CD8-positive, alpha-beta memory T cell (primary cell): ENCODE measurements around the gene GPANK1. TPM values are rescaled to one million over a fixed set of nuclear protein-coding genes. Genes with fewer than 3 reads are reported as not detected.

Experiments used
- CTCF ChIA-PET: fragments of 350-600 bp; sonication (Branson Sonifier 250); formaldehyde crosslinking; loops from one replicate; lab custom pipeline; 2021; ENCODE audit warnings: antibody characterized with exemption; lab: Charles Lee
- POLR2A ChIA-PET: fragments of 350-600 bp; sonication (Branson Sonifier 250); formaldehyde crosslinking; loops from one replicate; lab custom pipeline; 2021; ENCODE audit warnings: antibody characterized with exemption; lab: Charles Lee
- DNase-seq, 5 donors: peaks; one replicate each; pipeline versions ENCODE4 v3.0.0 to v3.0.0-alpha.2; 2020 to 2022; ENCODE audit warnings: mixed read lengths in 1 of 5
- H3K27ac ChIP-seq: one replicate; pipeline ENCODE4 v1.7.0; 2013; ENCODE audit warnings: low read depth, mild to moderate bottlenecking, low read length, moderate library complexity
- H3K27me3 ChIP-seq: 2 replicates; pipeline ENCODE4 v1.7.0; 2013; ENCODE audit warnings: low read length, mild to moderate bottlenecking; ENCODE audit not compliant: insufficient read depth, poor library complexity, severe bottlenecking
- H3K36me3 ChIP-seq: 2 replicates; pipeline ENCODE4 v1.7.0; 2013; ENCODE audit warnings: mild to moderate bottlenecking, low read length, moderate library complexity; ENCODE audit not compliant: insufficient read depth
- H3K4me1 ChIP-seq: 2 replicates; pipeline ENCODE4 v1.7.0; 2013; ENCODE audit warnings: mild to moderate bottlenecking, low read length, moderate library complexity; ENCODE audit not compliant: insufficient read depth
- H3K4me3 ChIP-seq: 2 replicates; pipeline ENCODE4 v1.7.0; 2013; ENCODE audit warnings: mild to moderate bottlenecking, low read length
- H3K9me3 ChIP-seq: 2 replicates; pipeline ENCODE4 v1.7.0; 2013; ENCODE audit warnings: mild to moderate bottlenecking, low read length
- H3K27ac Mint-ChIP-seq, 8 donors: one replicate each; pipeline ENCODE4 v1.8.0; 2020 to 2021; ENCODE audit warnings: mixed read lengths in 8 of 8, mild to moderate bottlenecking in 6 of 8, inconsistent platforms in 3 of 8, moderate library complexity in 3 of 8
- H3K27me3 Mint-ChIP-seq, 2 donors: one replicate each; pipeline ENCODE4 v1.8.0; 2020 to 2021; ENCODE audit warnings: mixed read lengths in 2 of 2, mild to moderate bottlenecking in 1 of 2, moderate library complexity in 1 of 2
- H3K36me3 Mint-ChIP-seq, 3 donors: one replicate each; pipeline ENCODE4 v1.8.0; 2020 to 2021; ENCODE audit warnings: mixed read lengths in 3 of 3, inconsistent platforms in 1 of 3, mild to moderate bottlenecking in 1 of 3
- H3K4me1 Mint-ChIP-seq, 3 donors: one replicate each; pipeline ENCODE4 v1.8.0; 2020 to 2021; ENCODE audit warnings: mixed read lengths in 3 of 3, inconsistent platforms in 1 of 3, mild to moderate bottlenecking in 1 of 3
- H3K4me3 Mint-ChIP-seq, 7 donors: one replicate each; pipeline ENCODE4 v1.8.0; 2020 to 2021; ENCODE audit warnings: mixed read lengths in 7 of 7, mild to moderate bottlenecking in 6 of 7, moderate library complexity in 4 of 7, inconsistent platforms in 2 of 7
- H3K9me3 Mint-ChIP-seq, 5 donors: one replicate each; pipeline ENCODE4 v1.8.0; 2020 to 2022; ENCODE audit warnings: mixed read lengths in 5 of 5, mild to moderate bottlenecking in 3 of 5, moderate library complexity in 2 of 5, inconsistent platforms in 1 of 5
- polyA plus RNA-seq: library from polyadenylated mRNA; unstranded; fragments of 300-500 nt; fragmentation: Illumina TruSeq; gene quantifications from one replicate; pipeline ENCODE4 v1.2.3, GENCODE V29; 2021
- total RNA-seq, 2 experiments: library from RNA; stranded (reverse); gene quantifications; one replicate each; pipeline ENCODE4 v1.2.3, GENCODE V29; 2021

GPANK1 gene
- total and polyA plus RNA-seq, 3 experiments from 2014 or later: 19.6 to 46.4 (median 46.2) TPM

DNA sequence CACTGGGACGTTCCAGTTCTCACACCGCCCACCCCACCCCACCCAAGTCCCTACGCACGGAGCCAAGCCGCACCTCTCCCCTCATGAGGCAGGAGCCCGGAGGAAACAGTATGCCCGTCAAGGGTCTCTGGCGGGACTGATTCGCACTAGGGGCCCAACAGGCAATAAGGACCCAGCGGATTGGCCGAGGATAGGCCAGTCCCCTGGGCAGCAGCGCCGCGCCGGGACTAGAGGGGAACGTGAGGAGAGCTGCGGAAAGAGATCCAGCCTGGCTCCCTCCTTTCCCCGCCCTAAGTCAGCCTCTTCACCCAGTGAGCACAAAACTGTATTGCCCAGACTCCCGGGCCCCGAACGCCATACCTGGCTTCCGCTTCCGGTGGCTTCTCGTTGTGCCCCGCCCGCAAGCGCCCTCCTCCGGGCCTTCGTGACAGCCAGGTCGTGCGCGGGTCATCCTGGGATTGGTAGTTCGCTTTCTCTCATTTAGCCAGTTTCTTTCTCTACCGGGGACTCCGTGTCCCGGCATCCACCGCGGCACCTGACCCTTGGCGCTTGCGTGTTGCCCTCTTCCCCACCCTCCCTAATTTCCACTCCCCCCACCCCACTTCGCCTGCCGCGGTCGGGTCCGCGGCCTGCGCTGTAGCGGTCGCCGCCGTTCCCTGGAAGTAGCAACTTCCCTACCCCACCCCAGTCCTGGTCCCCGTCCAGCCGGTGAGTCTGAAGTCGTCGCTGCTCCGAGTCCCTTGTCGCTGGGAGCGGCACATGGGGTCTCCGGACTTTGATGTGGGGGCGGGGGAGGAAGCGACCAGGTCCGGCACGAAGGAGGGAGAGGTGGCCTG is 922 bp upstream of the GPANK1 start, which contains the start of gene CSNK2B:
CSNK2B (plus strand) TSS at position 580 of the 836 bp plus-strand sequence. CDS start 752 bp downstream, outside the sequence.
- peak within 1 kb of the TSS; percentile 97 for H3K27ac ChIP-seq
- no peaks in the 10 kb centered on the region for H3K9me3 ChIP-seq
- peaks cover 55 to 73% (median 61%) of the 10 kb centered on the region in 3 donors for H3K4me1 Mint-ChIP-seq
- H3K4me3 ChIP-seq: peak within 1 kb of the TSS; percentile 97
- H3K36me3 Mint-ChIP-seq: peaks cover 0 to 86% (median 8%) of the 10 kb centered on the region in 3 donors
- ChIA-PET POLR2A (interaction anchor here (0.7 to 6.0 kb wide), 10 partner anchors 13 to 306 kb away, joined by 3 to 112 read pairs (median 6); partner anchors contain the start of genes ABHD16A, APOM, BAG6 and DDX39B), CTCF (interaction anchor here (1.2 to 4.5 kb wide), 4 partner anchors 13 to 197 kb away, joined by 3 to 39 read pairs (median 6); partner anchors contain the start of genes BAG6, DDAH2 and NEU1)
- peaks cover 47% of the 10 kb centered on the region for H3K4me1 ChIP-seq
- peak within 1 kb of the TSS; percentile 93 to 99 (median 94) for H3K4me3 Mint-ChIP-seq
- H3K27ac Mint-ChIP-seq: peak within 1 kb of the TSS; percentile 91 to 100 (median 98)
- no peaks in the 10 kb centered on the region for H3K27me3 ChIP-seq
- no peaks in the 10 kb centered on the region for H3K27me3 Mint-ChIP-seq
- no peaks in the 10 kb centered on the region for H3K9me3 Mint-ChIP-seq
- peak; percentile 98 for DNase-seq
- peaks cover 41% of the 10 kb centered on the region for H3K36me3 ChIP-seq

DNA sequence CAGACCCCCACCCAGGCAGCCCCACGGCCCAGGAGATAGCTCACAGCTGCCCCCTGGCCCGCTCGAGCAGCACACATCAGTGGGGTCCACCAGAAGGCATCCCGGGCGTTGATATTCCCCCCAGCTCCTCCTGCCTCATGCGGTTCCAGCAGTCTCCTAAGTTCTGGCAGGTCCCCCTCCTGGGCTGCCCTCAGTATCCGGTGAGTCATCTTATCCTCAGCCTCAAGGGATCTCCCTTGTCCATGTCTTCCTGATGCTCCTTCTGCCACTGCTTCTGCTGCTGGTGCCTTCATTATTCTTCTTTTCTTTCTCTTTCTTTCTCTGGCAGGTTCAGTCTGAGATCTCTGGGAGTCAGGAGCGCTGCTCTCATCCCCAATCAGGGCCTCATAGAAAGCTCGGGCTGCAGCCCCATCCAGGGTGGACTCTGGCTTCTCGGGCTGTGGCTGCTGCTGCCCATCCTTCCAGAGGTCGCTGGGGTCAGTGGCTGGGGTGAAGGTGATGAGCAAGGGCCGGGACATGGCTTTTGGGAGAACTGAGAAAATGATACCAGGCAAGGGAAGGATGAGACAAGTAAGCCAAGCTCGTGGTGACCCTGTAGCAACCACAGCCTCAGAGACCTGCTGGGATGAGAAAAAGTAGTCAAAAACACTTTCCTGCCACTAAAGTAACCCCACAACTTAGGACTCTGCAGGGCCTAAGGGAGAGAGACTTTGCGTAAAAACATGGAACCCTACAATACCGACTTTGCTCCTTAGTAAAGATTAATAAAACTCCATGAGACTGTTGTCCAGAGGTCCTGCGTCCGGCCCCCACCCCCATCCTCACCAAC is 622 bp downstream of the GPANK1 start:
- H3K4me1 ChIP-seq: peaks cover 55% of the 10 kb centered on the region
- peak in 1 of 5 donors; percentile 18 for DNase-seq

DNA sequence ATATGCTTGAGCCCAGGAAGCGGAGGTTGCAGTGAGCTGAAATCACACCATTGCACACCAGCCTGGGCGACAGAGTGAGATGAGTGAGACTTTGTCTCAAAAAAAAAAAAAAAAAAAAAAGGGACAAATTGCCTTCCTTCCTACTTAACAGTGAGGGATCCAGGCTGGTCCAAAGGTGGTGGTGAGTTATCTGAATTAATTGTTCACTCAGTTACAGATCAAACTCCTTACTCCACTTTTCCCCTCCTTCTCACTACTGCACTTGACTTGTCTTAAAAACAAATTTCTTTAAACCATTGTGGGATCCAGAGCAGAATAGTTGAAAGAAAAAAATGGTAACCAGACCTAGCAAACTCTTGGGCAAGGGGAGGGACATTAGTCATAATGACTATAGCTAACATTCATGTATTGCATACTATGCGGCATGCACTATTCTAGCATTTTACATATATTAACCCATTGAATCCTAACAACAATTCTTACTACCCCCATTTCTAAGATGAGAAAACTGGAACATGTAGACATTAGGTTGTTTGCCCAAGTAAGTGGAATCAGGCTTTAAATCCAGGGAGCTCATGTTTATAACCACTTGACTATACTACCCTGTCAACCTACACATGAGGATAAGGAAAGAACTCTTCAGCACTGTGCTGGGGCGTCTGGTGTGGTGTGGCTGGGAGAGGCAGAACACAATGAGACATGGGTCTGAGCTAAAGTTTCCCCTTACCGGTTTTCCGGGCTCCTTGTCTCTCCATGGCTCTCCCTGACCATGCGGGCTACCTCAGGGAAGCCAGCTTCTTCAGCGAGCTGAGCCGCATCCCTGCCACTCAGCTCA is 1.5 kb downstream of the GPANK1 start:
- Mint-ChIP-seq H3K27me3 (no peaks in the 10 kb centered on the region), H3K36me3 (peaks cover 0 to 78% (median 8%) of the 10 kb centered on the region in 3 donors), H3K27ac (peak overlapping the region; percentile 85 to 100 (median 96)), H3K9me3 (no peaks in the 10 kb centered on the region), H3K4me1 (peaks cover 75 to 88% (median 78%) of the 10 kb centered on the region in 3 donors), H3K4me3 (peak overlapping the region; percentile 93 to 99 (median 94))
- H3K4me3 ChIP-seq: peak overlapping the region; percentile 97
- POLR2A ChIA-PET: interaction anchor here (0.6 to 6.0 kb wide), 3 partner anchors 10 to 197 kb away, joined by 3 to 112 read pairs (median 7); partner anchors contain the start of genes APOM, BAG6 and HSPA1B
- CTCF ChIA-PET: interaction anchor here (0.7 to 4.5 kb wide), 8 partner anchors 11 to 612 kb away, joined by 3 to 39 read pairs (median 4); partner anchors contain the start of genes BAG6 and NEU1
- no peaks in the 10 kb centered on the region for H3K9me3 ChIP-seq
- H3K36me3 ChIP-seq: peaks cover 19% of the 10 kb centered on the region
- H3K27ac ChIP-seq: peak overlapping the region; percentile 97
- peaks cover 63% of the 10 kb centered on the region for H3K4me1 ChIP-seq
- H3K27me3 ChIP-seq: no peaks in the 10 kb centered on the region
- DNase-seq: no peak

More for the DNA sequence above, 622 bp downstream of the GPANK1 start:
- H3K36me3 ChIP-seq: peaks cover 28% of the 10 kb centered on the region
- Mint-ChIP-seq H3K4me3 (peak overlapping the region; percentile 93 to 99 (median 94)), H3K36me3 (peaks cover 0 to 82% (median 8%) of the 10 kb centered on the region in 3 donors), H3K27me3 (no peaks in the 10 kb centered on the region), H3K9me3 (no peaks in the 10 kb centered on the region), H3K27ac (peak overlapping the region; percentile 91 to 100 (median 98)), H3K4me1 (peaks cover 67 to 87% (median 74%) of the 10 kb centered on the region in 3 donors)
- ChIA-PET CTCF (interaction anchor here (0.8 to 4.5 kb wide), 9 partner anchors 12 to 199 kb away, joined by 3 to 39 read pairs (median 4); partner anchors contain the start of genes BAG6, DDAH2 and NEU1), POLR2A (interaction anchor here (0.6 to 6.0 kb wide), 13 partner anchors 11 to 295 kb away, joined by 3 to 112 read pairs (median 5); partner anchors contain the start of genes ABHD16A, APOM, BAG6 and DDX39B)
- peak overlapping the region; percentile 97 for H3K27ac ChIP-seq
- H3K4me3 ChIP-seq: peak overlapping the region; percentile 97
- H3K9me3 ChIP-seq: no peaks in the 10 kb centered on the region
- H3K27me3 ChIP-seq: no peaks in the 10 kb centered on the region

DNA sequence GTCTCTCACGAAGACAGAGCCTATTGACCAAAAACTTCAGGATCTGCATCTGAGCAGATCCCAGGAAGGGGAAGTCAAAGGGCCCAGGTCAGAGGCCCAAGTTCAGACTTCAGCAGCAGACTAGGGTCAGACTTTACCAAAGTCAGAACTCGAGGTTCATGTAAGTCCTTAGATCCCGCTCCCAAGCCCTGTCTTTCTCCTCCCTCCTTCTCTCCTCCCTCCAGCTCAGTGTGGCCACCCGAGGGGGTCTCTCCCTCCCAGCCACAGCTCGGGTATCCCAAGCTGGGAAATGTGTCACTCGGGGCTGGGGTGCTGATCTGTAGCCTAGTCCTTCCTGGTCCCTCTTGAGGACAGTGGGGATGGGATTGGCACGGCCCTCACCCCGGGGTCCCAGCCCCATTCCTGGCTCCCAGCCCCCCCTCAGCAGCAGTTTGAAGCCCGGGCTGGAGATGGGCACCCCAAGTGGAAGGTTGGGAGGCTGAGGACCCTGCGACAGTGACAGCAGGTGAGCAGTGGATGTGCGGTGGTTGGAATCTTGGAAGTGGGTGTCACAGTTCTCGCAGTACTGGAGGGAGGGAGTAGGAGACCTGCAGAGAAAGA is 2.6 kb downstream of the GPANK1 start:
- Mint-ChIP-seq H3K4me1 (peaks cover 78 to 88% (median 79%) of the 10 kb centered on the region in 3 donors), H3K36me3 (peaks cover 0 to 78% (median 7%) of the 10 kb centered on the region in 3 donors), H3K9me3 (no peaks in the 10 kb centered on the region), H3K4me3 (peak overlapping the region; percentile 25 to 97 (median 92)), H3K27me3 (no peaks in the 10 kb centered on the region), H3K27ac (peak overlapping the region in 6 of 8 donors; percentile 21 to 90 (median 62))
- POLR2A ChIA-PET: interaction anchor here (0.6 to 6.0 kb wide), 5 partner anchors 9 to 1176 kb away, joined by 3 to 112 read pairs (median 3); partner anchors contain the start of genes APOM and BAG6
- CTCF ChIA-PET: interaction anchor here (1.3 to 4.5 kb wide), 2 partner anchors 10 to 65 kb away, joined by 3 to 39 read pairs; partner anchors contain the start of gene BAG6
- DNase-seq: no peak
- Histone ChIP-seq H3K4me3 (no peak overlapping the region), H3K36me3 (peaks cover 13% of the 10 kb centered on the region), H3K27ac (no peak overlapping the region), H3K27me3 (no peaks in the 10 kb centered on the region), H3K9me3 (no peaks in the 10 kb centered on the region), H3K4me1 (peaks cover 64% of the 10 kb centered on the region)

DNA sequence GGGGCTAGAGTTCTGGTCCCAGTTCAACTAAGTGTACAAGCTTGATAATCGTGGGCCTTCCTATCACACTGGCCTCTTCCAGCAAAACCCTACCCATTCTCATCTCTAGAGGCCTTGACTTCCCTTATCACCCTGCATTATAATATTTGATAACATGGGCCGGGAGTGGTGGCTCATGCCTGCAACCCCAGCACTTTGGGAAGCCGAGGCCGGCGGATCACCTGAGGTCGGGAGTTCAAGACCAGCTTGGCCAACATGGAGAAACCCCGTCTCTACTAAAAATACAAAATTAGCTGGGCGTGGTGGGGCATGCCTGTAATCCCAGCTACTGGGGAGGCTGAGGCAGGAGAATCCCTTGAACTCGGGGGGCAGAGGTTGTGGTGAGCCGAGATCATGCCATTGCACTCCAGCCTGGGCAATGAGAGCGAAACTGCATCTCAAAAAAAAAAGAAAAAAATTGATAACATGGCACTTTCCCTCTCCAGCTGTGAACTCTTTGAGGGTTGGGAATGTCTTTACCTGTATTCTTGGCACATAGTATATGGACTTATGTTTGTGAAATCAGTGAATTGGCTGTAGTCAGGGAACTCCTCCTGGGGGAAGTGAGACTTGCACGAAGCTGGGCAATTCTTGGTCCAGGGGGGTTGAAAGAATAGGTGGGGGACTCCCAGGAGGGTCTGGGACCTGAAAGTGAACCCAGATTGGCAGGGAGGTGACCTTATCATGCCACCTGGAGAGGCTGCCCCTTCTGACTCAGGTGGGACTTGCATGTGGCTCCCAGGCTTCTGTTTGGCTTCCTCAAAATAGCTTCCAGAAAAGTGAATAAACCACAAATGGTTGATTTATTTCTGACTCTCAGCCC is 3.3 kb downstream of the GPANK1 start:
- peaks cover 0 to 78% (median 5%) of the 10 kb centered on the region in 3 donors for H3K36me3 Mint-ChIP-seq
- no peaks in the 10 kb centered on the region for H3K27me3 ChIP-seq
- peaks cover 60% of the 10 kb centered on the region for H3K4me1 ChIP-seq
- peaks cover 12% of the 10 kb centered on the region for H3K36me3 ChIP-seq
- POLR2A ChIA-PET: interaction anchor here (0.6 to 6.0 kb wide), 7 partner anchors 8 to 311 kb away, joined by 3 to 112 read pairs (median 4); partner anchors contain the start of genes APOM, BAG6, DDX39B and DXO
- H3K4me1 Mint-ChIP-seq: peaks cover 77 to 88% (median 77%) of the 10 kb centered on the region in 3 donors
- no peak for DNase-seq
- H3K27ac Mint-ChIP-seq: peak overlapping the region; percentile 86 to 95 (median 90)
- no peaks in the 10 kb centered on the region for H3K27me3 Mint-ChIP-seq
- H3K9me3 ChIP-seq: no peaks in the 10 kb centered on the region
- CTCF ChIA-PET: interaction anchor here (0.9 to 4.5 kb wide), 7 partner anchors 9 to 202 kb away, joined by 3 to 39 read pairs (median 4); partner anchors contain the start of genes BAG6 and NEU1
- H3K9me3 Mint-ChIP-seq: no peaks in the 10 kb centered on the region
- H3K4me3 Mint-ChIP-seq: peak overlapping the region; percentile 91 to 97 (median 92)
- H3K4me3 ChIP-seq: no peak overlapping the region
- H3K27ac ChIP-seq: peak overlapping the region; percentile 92
